ENCODE results near the gene SH3BGR.

The SH3BGR gene

GRCh38 chr21:39546522-39546921, 94.8 kb downstream of the SH3BGR start:
- DNase-seq (ENCODE audit: low read depth): no peak

GRCh38 chr21:39552856-39553255, 101.1 kb downstream of the SH3BGR start:
- DNase-seq (ENCODE audit: low read depth): no peak

- no peak for DNase-seq (ENCODE audit: low read depth)
Observed at GRCh38 chr21:39553331-39553730, 101.6 kb downstream of the SH3BGR start.

GRCh38 chr21:39555911-39556590, 104.3 kb downstream of the SH3BGR start:
- no peak for DNase-seq (ENCODE audit: low read depth)

- no peak for DNase-seq (ENCODE audit: low read depth)
Observed at GRCh38 chr21:39559511-39559910, 107.7 kb downstream of the SH3BGR start.

GRCh38 chr21:39561140-39561539, 109.4 kb downstream of the SH3BGR start:
- no peak for DNase-seq (ENCODE audit: low read depth)

- DNase-seq (ENCODE audit: low read depth): no peak
Observed at GRCh38 chr21:39562791-39563770, 111.3 kb downstream of the SH3BGR start.

GRCh38 chr21:39564200-39564599, 112.4 kb downstream of the SH3BGR start:
- no peak for DNase-seq (ENCODE audit: low read depth)
